Keratinocyte (primary cell): ENCODE results near the gene CYB561. TPM values are rescaled to one million over a fixed set of nuclear protein-coding genes. Genes with fewer than 3 reads are reported as not detected.

Source experiments
- DNase-seq: peaks from one replicate; pipeline ENCODE4 v3.0.0-alpha.2; 2011; ENCODE audit warnings: low read depth, missing footprints, low spot score
- FAIRE-seq: peaks from 2 replicates; lab custom pipeline; 2011; peaks lifted over from hg19 to GRCh38; lab: Jason Lieb, UNC
- H2AFZ ChIP-seq: 2 replicates; pipeline ENCODE4 v1.6.0; 2012; ENCODE audit warnings: low read length, control low read depth, inconsistent platforms; ENCODE audit not compliant: control insufficient read depth
- H3K27ac ChIP-seq: 2 replicates; pipeline ENCODE4 v1.5.1; 2011; ENCODE audit warnings: low read length; ENCODE audit not compliant: control insufficient read depth, insufficient read depth
- H3K27me3 ChIP-seq: 3 replicates; pipeline ENCODE4 v1.6.0; 2011; ENCODE audit warnings: low read length; ENCODE audit not compliant: control insufficient read depth, insufficient read depth; ENCODE audit errors: extremely low read depth
- H3K36me3 ChIP-seq, 2 experiments: 2 replicates in 1 of 2; 3 replicates in 1 of 2; pipeline ENCODE4 v1.5.1; 2011; ENCODE audit warnings: low read length in 2 of 2, mild to moderate bottlenecking in 1 of 2; ENCODE audit not compliant: control insufficient read depth in 2 of 2, insufficient read depth in 2 of 2; ENCODE audit errors: extremely low read depth in 1 of 2
- H3K4me1 ChIP-seq: 3 replicates; pipeline ENCODE4 v1.5.1; 2011; ENCODE audit warnings: low read length; ENCODE audit not compliant: control insufficient read depth, insufficient read depth; ENCODE audit errors: extremely low read depth
- H3K4me2 ChIP-seq: 3 replicates; pipeline ENCODE4 v1.6.0; 2011; ENCODE audit warnings: low read depth, low read length; ENCODE audit not compliant: control insufficient read depth, insufficient read depth; ENCODE audit errors: extremely low read depth
- H3K4me3 ChIP-seq, 3 experiments: fragments of 200-600 bp in 1 of 3; sonication (generic) in 1 of 3; 2 replicates in 2 of 3; 3 replicates in 1 of 3; pipeline ENCODE4 v1.5.1; 2011 to 2016; ENCODE audit warnings: low read length in 3 of 3, mild to moderate bottlenecking in 3 of 3, control low read depth in 2 of 3, inconsistent platforms in 1 of 3, low read depth in 1 of 3, mixed read lengths in 1 of 3, mixed run types in 1 of 3, moderate library complexity in 1 of 3; ENCODE audit not compliant: control insufficient read depth in 2 of 3, insufficient read depth in 2 of 3; ENCODE audit errors: extremely low read depth in 1 of 3
- H3K79me2 ChIP-seq: 2 replicates; pipeline ENCODE4 v1.6.0; 2012; ENCODE audit warnings: low read length; ENCODE audit not compliant: control insufficient read depth, insufficient read depth
- H3K9ac ChIP-seq: 3 replicates; pipeline ENCODE4 v1.6.0; 2011; ENCODE audit warnings: low read length; ENCODE audit not compliant: control insufficient read depth, insufficient read depth; ENCODE audit errors: extremely low read depth
- H3K9me1 ChIP-seq: 3 replicates; pipeline ENCODE4 v1.6.0; 2011; ENCODE audit warnings: low read length; ENCODE audit not compliant: control insufficient read depth, insufficient read depth; ENCODE audit errors: extremely low read depth
- H3K9me3 ChIP-seq: 2 replicates; pipeline ENCODE4 v1.5.1; 2012; ENCODE audit warnings: low read depth, low read length; ENCODE audit not compliant: control insufficient read depth
- H4K20me1 ChIP-seq: 3 replicates; pipeline ENCODE4 v1.6.0; 2011; ENCODE audit warnings: low read length; ENCODE audit not compliant: control insufficient read depth, insufficient read depth; ENCODE audit errors: extremely low read depth
- EZH2 ChIP-seq: IDR thresholded peaks from one replicate; pipeline ENCODE4 v1.6.1; 2012; ENCODE audit warnings: inconsistent platforms, mild to moderate bottlenecking, low read length, moderate library complexity
- dilution Hi-C: fragments of 300-500 bp; cut with MboI; formaldehyde crosslinking; loops from one replicate; pipeline ENCODE4 v1.7.0; 2020; ENCODE audit warnings: low sequenced_read_pairs; ENCODE audit not compliant: extremely low pct_ligation_motif_present
- polyA plus RNA-seq, 5 experiments: library from polyadenylated mRNA; depleted of rRNA in 3 of 5; stranded (reverse) in 3 of 5; stranded (forward) in 1 of 5; unstranded in 1 of 5; fragments of >200 nt; gene quantifications; 1 replicate in 1 of 5; 2 replicates in 3 of 5; 3 replicates in 1 of 5; pipeline versions ENCODE4 v1.2.1 to v1.2.3, GENCODE V29; 2011 to 2012; ENCODE audit warnings: missing spikeins in 2 of 5, low read depth in 1 of 5, low replicate concordance in 1 of 5
- TF ChIP-seq, protein P1 (sequence below), 3 experiments: IDR thresholded peaks in 1 of 3; conservative IDR thresholded peaks in 1 of 3; optimal IDR thresholded peaks in 1 of 3; 2 replicates in 2 of 3; 3 replicates in 1 of 3; pipeline versions ENCODE3 to v1.5.1; 2011; ENCODE audit warnings: low read length in 3 of 3, mild to moderate bottlenecking in 3 of 3, moderate library complexity in 2 of 3, control low read depth in 1 of 3, inconsistent platforms in 1 of 3; ENCODE audit not compliant: insufficient read depth in 2 of 3; ENCODE audit errors: extremely low read depth in 1 of 3

Gene CYB561
- polyA plus RNA-seq, 1 donor (not counting 4 experiments of a cell fraction or from before 2014, with no cell fraction given), result 14.4 TPM

DNA sequence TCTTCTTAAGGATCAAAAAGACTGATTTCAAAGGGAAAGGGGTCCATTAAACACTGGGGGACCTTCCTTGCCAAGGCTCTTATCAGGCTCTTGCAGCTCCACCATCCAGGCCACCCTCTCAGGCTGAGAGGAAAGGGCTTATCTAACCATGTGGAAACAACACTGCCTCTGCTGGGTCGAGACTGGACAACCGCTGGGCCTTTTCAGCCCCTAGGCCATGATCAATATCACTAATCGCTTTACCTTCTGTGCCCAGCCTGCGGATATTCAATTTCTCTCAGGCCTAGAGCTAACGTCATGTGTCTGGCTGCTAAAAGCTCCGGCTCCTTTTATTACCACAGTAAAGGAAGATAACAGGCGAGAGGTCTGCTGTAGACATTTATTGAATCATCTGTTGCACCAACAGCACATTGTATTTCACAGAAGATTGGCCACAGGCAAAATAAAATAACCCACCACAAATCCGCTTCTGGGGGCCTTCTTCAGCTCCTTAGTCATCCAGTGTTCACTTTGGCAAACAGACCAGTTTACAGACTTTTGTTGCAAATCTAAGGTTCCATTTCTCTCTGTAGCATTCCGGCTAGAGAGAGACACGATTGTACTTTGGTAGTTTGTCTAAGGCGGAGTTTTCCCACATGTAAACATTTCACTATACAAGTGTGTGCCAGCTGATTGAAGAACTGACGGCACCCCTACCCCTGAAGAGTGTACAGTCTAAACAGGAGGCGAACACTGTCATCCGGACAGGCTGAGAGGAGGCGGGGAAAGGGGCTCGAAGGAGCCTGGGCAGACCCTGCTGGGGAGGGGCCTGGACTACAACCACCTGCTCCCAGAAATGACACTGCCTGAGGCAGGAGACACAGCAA is 13.9 kb downstream of the CYB561 start:
- dilution Hi-C loops, result no loop called here
- H3K9me3 ChIP-seq, result no peaks in the 10 kb centered on the region
- peaks cover 20% of the 10 kb centered on the region for H3K4me1 ChIP-seq
- no peaks in the 10 kb centered on the region for H4K20me1 ChIP-seq
- no peak overlapping the region for H3K4me2 ChIP-seq
- no peaks in the 10 kb centered on the region for H3K79me2 ChIP-seq
- FAIRE-seq (no peak), DNase-seq (no peak)
- no peaks in the 10 kb centered on the region for H3K27me3 ChIP-seq
- no peak overlapping the region for H3K9ac ChIP-seq
- no peak overlapping the region for H2AFZ ChIP-seq
- H3K9me1 ChIP-seq, result no peaks in the 10 kb centered on the region
- H3K27ac ChIP-seq, result no peak overlapping the region
- TF ChIP-seq EZH2, result no peak
- TF ChIP-seq, protein P1, sequence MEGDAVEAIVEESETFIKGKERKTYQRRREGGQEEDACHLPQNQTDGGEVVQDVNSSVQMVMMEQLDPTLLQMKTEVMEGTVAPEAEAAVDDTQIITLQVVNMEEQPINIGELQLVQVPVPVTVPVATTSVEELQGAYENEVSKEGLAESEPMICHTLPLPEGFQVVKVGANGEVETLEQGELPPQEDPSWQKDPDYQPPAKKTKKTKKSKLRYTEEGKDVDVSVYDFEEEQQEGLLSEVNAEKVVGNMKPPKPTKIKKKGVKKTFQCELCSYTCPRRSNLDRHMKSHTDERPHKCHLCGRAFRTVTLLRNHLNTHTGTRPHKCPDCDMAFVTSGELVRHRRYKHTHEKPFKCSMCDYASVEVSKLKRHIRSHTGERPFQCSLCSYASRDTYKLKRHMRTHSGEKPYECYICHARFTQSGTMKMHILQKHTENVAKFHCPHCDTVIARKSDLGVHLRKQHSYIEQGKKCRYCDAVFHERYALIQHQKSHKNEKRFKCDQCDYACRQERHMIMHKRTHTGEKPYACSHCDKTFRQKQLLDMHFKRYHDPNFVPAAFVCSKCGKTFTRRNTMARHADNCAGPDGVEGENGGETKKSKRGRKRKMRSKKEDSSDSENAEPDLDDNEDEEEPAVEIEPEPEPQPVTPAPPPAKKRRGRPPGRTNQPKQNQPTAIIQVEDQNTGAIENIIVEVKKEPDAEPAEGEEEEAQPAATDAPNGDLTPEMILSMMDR (optimal IDR thresholded peaks at IDR 0.05 in 1 of 3, IDR thresholded peaks at IDR 0.05 in 1 of 3, conservative IDR thresholded peaks at IDR 0.05 in 1 of 3; ENCODE audit: extremely low read depth in 1 of 3, insufficient read depth in 2 of 3, low read length in 3 of 3), result no peak
- H3K4me3 ChIP-seq, result no peak overlapping the region
- peaks cover 3 to 12% of the 10 kb centered on the region in 2 experiments for H3K36me3 ChIP-seq

DNA sequence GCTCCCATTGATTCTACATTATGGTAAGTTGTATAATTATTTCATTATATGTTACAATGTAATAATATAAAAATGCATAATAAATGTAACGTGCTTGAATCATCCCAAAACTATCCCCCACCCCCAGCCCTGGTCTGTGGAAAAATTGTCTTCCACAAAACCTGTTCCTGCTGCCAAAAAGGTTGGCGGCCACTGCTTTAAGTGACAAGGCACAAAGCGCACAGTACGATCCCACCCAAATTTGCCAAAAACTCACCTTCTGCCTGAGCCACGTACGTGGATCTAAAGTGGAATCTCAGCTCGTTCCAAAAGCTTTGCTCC is 14.5 kb downstream of the CYB561 start:
- Histone ChIP-seq H4K20me1 (no peaks in the 10 kb centered on the region), H3K4me2 (no peak overlapping the region), H3K9ac (no peak overlapping the region), H3K9me3 (no peaks in the 10 kb centered on the region), H3K27me3 (no peaks in the 10 kb centered on the region), H3K4me3 (no peak overlapping the region), H3K4me1 (peaks cover 20% of the 10 kb centered on the region), H3K27ac (no peak overlapping the region), H3K36me3 (peaks cover 3 to 12% of the 10 kb centered on the region in 2 experiments), H3K79me2 (no peaks in the 10 kb centered on the region), H3K9me1 (no peaks in the 10 kb centered on the region), H2AFZ (no peak overlapping the region)
- no peak for DNase-seq
- no peak for FAIRE-seq
- TF ChIP-seq EZH2, result no peak
- TF ChIP-seq, protein P1 (optimal IDR thresholded peaks at IDR 0.05 in 1 of 3, IDR thresholded peaks at IDR 0.05 in 1 of 3, conservative IDR thresholded peaks at IDR 0.05 in 1 of 3; ENCODE audit: extremely low read depth in 1 of 3, insufficient read depth in 2 of 3, low read length in 3 of 3), result no peak
- dilution Hi-C loops, result no loop called here
